GM12865 (cell line): ENCODE results near the gene MRPL49.
A peak's percentile ranks its signal among the peaks of the same experiment; 100 is the strongest.

Source experiments
- DNase-seq: peaks from one replicate; pipeline ENCODE4 v3.0.0; 2010; ENCODE audit warnings: low read depth
- H3K4me3 ChIP-seq: 2 replicates; pipeline ENCODE4 v1.5.1; 2011; ENCODE audit warnings: mild to moderate bottlenecking, low read depth, low read length, control low read depth
- TF ChIP-seq, protein P1 (sequence below): IDR thresholded peaks from 2 replicates; pipeline ENCODE4 v1.5.1; 2011; ENCODE audit warnings: low read length, control low read depth, low read depth, inconsistent platforms; ENCODE audit not compliant: insufficient read depth; ENCODE audit errors: missing control alignments

MRPL49 gene

DNA sequence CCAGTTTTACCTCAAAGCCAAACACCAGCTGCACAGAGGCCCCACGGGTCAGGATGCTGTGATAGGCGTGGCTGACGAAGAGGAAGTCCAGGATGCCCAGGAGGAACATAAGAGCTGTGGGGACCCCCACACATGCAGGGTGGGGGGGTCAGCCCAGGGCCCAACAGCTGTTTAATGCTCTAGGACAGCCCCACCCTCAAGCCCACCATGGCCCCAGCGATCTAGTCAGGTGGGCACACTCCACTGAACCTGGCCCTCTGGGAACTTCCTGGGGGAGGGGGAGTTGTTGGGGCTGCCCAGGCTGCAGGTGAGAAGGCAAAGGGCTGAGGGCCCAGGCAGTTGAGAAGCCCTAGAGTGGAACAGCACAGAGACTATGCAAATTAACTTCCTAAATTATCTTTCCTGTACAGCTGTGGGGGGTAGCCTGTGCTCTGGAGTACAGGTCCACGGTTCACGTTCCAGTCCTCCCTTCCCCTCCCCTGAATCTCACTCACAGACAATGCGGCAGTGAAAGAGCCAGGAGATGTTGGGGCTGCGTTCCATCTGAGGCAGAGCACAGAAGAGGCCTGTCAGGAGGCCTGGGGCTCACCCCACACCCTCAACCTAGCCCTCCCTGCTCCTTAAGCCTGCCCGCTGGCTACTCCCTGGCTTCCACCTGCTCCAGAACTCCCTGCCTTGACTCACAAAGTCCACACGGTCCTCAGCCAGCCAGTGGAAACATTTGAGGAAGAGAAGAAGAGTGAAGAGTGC, 10.3 kb downstream of the MRPL49 start:
- peak overlapping the region; percentile 78 for H3K4me3 ChIP-seq
- DNase-seq = peak; percentile 82
- TF ChIP-seq, protein P1, sequence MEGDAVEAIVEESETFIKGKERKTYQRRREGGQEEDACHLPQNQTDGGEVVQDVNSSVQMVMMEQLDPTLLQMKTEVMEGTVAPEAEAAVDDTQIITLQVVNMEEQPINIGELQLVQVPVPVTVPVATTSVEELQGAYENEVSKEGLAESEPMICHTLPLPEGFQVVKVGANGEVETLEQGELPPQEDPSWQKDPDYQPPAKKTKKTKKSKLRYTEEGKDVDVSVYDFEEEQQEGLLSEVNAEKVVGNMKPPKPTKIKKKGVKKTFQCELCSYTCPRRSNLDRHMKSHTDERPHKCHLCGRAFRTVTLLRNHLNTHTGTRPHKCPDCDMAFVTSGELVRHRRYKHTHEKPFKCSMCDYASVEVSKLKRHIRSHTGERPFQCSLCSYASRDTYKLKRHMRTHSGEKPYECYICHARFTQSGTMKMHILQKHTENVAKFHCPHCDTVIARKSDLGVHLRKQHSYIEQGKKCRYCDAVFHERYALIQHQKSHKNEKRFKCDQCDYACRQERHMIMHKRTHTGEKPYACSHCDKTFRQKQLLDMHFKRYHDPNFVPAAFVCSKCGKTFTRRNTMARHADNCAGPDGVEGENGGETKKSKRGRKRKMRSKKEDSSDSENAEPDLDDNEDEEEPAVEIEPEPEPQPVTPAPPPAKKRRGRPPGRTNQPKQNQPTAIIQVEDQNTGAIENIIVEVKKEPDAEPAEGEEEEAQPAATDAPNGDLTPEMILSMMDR = no peak

DNA sequence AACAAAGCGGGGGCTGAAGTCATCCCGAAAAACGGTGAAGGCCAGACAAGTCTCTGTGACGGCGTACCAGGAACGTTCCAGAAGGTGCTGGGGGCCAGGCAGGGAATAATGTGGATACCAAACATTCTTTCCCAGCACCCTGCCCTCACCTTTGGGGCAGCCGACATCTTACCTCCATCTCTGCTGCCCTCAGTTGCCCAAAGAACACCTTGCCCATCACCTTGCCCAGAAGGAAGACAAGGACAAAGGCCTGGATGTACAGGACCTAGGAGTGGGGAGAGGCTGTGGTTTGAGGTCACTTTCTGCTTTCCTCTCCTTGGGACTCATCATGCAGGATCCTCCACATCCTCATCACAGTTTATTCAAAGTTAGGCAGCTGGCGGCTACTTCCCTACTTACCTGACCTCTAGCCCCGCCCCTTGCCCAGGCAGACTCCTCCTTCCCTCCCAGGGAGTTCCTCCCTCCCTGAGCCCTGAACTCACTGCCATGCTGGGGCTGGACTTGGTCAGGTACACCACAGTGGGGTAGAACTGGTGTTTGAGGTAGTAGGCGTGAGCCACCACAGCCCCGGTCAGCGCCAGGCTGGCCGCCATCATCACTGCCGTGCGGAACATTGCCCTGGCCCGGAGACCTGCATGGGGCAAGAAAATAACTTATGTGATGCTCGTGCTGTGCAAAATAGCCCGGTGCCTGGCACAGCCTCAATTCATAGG, 11.0 kb downstream of the MRPL49 start:
- peak overlapping the region; percentile 78 for H3K4me3 ChIP-seq
- peak; percentile 85 for DNase-seq
- TF ChIP-seq, protein P1 = no peak

DNA sequence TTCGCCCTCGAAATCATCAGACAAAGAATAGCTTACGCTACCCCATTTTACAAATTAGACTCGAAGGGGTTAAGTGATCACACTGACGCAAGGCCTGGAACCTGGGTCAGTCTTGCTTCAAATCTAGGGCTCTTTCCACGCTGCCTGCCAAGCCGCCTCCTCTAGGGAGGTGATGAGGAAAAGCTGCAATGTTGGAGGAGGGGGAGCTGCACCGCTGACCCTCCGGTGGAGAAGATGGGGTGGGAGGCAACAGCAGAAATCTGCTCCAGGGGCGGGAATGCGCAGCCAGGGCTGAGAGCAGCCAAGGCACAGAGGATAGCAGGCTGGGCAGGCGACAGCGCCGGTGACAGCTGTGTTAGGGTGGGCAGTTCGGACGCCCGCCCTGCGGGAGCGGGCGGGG, 11.6 kb downstream of the MRPL49 start:
- H3K4me3 ChIP-seq = peak overlapping the region; percentile 78
- no peak for DNase-seq
- TF ChIP-seq, protein P1 = no peak

DNA sequence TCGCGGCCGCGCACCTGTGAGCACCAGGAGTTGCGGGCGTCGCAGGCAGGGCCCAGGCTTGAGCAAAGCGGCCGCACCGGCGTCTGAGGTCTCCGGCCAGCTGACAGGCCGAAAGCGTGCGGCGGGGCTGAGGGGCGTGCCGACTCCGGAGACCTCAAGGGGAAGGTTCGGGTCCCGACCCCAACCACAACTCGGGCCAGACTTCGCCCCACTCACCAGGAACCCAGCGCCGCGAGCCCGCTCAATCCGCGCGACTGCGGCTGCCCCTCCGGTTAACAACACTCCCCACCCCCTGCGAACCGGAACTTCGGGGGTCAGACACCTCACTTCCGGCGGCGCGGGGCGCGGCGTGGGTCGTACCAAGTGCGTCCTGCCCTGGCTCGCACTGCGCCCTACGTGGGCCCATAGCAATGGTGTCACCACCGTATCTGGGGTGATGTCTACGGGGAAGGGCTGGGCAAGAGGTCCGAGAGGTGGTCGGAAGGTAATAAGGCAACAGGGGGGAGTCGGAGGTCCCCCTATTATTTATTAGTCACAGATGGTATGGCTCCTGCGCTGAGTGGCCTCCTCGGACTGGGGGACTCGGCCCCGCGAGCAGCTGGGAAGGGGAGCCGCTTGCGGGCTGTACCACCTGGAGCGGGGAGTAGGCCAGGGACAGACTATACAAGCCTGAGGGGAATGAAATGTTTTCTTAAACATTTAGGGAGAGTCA, 12.3 kb downstream of the MRPL49 start, which contains the start of gene SYVN1:
TSS of gene SYVN1 (minus strand) at position 280 of the 712 bp plus-strand sequence. CDS start 918 bp downstream, outside the sequence.
- TF ChIP-seq, protein P1 = no peak
- DNase-seq = peak; percentile 94
- H3K4me3 ChIP-seq = peak within 1 kb of the TSS; percentile 78

- H3K4me3 ChIP-seq = peak overlapping the region; percentile 78
- DNase-seq = peak; percentile 97
- TF ChIP-seq, protein P1 = no peak
Observed at GRCh38 chr11:65134952-65135632, 13.0 kb downstream of the MRPL49 start.

GRCh38 chr11:65135633-65136145, 13.6 kb downstream of the MRPL49 start:
- no peak for DNase-seq

More at GRCh38 chr11:65135633-65136145, 13.6 kb downstream of the MRPL49 start:
- H3K4me3 ChIP-seq = peak overlapping the region; percentile 78
- TF ChIP-seq, protein P1 = no peak
